AG09309 (cell line): Measurements from ENCODE around the gene ARNT2.

Source experiments
- DNase-seq: peaks from one replicate; pipeline ENCODE4 v3.0.0-alpha.2; 2010; ENCODE audit warnings: low read depth
- H3K4me3 ChIP-seq: 2 replicates; pipeline ENCODE4 v1.5.1; 2011; ENCODE audit warnings: mild to moderate bottlenecking, low read depth, low read length, moderate library complexity; ENCODE audit not compliant: control insufficient read depth
- TF ChIP-seq, protein P1 (sequence below): IDR thresholded peaks from 2 replicates; pipeline ENCODE4 v1.5.1; 2011; ENCODE audit warnings: mild to moderate bottlenecking, low read depth, low read length, inconsistent platforms; ENCODE audit not compliant: insufficient read depth, control insufficient read depth; ENCODE audit errors: missing control alignments

The ARNT2 gene

DNA sequence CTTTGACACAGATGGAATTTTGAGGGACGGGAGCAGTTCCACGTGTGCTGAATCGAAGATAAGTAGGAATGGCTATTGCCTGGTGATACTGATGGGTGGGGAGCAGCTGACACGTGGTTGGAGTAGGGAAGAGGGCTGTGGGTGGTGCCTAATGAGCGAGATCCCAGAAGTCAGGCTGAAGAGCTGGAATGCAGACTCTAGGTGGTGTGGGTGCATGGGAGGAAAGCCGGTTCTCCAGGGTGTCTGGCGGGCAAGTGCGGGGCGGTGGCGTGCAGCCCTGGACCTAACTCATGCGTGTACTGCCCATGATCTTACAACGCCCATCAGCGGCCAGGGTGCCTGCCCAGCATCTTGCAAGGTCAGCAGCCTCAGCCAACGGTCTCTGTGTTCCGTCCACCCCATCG, 63.1 kb downstream of the ARNT2 start:
- DNase-seq = no peak
- H3K4me3 ChIP-seq = no peak overlapping the region
- TF ChIP-seq, protein P1, sequence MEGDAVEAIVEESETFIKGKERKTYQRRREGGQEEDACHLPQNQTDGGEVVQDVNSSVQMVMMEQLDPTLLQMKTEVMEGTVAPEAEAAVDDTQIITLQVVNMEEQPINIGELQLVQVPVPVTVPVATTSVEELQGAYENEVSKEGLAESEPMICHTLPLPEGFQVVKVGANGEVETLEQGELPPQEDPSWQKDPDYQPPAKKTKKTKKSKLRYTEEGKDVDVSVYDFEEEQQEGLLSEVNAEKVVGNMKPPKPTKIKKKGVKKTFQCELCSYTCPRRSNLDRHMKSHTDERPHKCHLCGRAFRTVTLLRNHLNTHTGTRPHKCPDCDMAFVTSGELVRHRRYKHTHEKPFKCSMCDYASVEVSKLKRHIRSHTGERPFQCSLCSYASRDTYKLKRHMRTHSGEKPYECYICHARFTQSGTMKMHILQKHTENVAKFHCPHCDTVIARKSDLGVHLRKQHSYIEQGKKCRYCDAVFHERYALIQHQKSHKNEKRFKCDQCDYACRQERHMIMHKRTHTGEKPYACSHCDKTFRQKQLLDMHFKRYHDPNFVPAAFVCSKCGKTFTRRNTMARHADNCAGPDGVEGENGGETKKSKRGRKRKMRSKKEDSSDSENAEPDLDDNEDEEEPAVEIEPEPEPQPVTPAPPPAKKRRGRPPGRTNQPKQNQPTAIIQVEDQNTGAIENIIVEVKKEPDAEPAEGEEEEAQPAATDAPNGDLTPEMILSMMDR = no peak

DNA sequence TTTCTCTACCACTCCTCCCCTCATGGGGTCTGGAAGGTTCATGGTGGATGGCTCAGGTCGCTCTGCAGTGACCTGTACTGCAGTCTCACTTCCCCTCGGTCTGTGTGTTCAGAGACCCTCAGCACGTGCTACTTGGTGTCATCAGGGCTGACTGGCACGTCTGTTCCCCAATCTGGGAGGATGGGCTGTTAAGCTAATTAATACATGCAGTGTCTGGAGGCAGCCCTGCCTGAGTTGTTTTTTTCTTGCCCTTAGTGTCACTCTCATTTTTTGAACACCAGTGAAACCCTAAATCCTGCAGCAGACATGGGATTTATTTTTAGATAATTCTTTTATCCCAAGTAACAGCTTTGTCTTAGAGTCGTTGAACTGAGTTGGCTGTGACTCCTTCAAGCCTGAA, 64.6 kb downstream of the ARNT2 start:
- DNase-seq = no peak
- TF ChIP-seq, protein P1 = no peak
- H3K4me3 ChIP-seq = no peak overlapping the region

DNA sequence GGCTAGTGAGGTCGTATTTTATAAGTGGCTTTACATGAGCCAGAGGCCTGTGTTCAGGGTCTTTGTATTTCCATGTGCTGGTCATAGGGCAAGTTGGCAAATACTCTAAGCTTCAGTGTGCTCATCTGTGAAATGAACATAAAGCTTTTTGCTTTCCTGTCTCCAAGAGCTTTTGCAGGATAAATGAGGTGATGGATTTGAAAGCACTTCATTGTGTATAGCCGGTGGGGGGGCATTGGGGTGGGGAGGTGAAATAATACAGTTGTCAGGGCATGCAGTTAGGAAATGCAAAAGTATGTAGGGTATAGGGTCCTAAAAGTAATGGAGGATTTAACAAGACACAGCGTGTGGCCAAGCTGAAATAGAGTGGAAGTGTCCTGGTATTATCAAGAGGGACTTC, 67.7 kb downstream of the ARNT2 start:
- TF ChIP-seq, protein P1 = no peak
- H3K4me3 ChIP-seq = no peak overlapping the region
- DNase-seq = no peak

DNA sequence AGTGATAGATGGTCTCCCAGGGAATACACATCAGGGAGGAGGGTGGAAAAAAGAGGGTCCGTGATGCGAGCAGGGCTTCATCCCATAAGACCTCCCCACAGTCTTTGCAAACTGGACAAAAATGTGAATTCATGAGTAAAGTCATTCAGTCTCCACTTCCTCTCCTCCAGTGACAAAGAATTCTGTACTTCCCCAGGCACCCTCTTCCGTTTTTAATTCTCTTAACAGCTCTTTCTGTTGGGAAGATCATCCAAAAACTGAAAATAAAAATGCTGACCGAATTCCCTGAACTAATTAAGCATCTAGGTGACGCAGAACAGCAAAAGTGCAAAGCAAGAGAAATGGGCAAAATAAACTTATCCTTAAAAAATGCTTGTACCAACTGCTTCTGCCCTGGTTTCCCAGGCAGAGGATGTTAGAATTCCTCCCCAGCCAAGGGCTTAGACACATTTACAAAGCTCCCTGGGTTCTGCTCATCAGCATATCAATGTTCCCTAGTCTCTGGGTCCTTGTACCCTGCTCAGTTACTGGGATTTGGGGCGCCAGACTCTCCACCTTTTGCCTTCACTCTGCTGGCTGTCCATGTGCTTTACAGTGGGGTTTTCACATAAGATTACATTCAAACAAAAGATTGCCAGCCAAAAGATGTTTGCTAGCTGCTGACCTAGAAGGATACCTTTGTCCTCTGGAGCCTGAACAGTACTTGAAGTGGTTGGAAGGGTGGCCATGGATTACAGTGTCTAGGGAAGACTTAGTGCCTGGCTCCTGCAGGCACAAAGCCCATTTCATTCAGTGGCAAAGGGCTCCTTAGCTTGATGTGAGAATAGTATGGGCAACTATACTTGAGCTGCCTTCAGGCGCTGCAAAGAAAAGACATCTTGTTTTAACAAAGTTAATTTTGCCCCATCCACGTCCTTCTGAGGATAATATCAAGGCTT, 69.4 kb downstream of the ARNT2 start:
- H3K4me3 ChIP-seq = no peak overlapping the region
- no peak for DNase-seq

DNA sequence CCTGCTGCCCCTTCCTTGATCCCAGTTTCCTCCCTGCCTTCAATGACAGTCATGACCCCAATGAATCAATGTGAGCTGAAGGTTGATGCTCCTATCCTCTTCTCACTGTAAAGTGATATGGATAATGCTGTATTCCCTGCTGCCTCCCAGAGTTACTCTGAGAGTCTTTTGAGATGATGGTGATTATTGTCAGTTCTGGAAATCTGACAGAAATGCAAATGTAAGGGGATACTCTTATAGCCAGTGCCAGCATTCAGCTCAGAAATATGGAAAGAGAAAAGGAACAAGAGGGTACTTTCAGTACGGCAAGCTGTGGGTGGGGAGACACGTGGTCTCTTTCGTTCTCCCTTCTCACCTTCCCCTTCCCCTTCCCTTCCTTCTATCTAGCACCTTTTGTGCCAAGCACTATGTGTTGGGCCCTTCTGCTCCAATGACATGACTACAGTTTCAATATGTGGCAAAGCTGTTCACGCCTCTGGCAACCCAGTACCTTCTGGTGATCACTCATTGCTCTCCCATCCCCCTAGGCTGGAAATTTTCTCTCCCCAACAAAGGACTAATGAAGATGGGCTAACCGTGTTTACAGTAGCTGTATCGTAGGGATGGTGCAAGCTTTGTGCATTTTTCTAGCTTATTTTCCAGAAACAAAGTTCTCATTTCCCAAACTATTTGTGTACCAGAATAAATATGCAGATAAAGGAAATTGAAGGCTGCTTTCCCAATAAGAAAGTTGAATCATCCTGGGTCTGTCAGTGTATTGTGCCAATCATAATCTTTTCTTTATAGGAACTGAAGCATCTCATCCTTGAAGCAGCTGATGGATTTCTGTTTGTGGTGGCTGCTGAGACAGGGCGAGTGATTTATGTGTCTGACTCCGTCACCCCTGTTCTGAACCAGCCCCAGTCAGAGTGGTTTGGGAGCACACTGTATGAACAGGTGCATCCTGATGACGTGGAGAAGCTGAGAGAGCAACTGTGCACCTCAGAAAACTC, 70.3 kb downstream of the ARNT2 start:
- no peak overlapping the region for H3K4me3 ChIP-seq
- TF ChIP-seq, protein P1 = no peak
- DNase-seq = no peak

More for the DNA sequence above, 69.4 kb downstream of the ARNT2 start:
- TF ChIP-seq, protein P1 = no peak

DNA sequence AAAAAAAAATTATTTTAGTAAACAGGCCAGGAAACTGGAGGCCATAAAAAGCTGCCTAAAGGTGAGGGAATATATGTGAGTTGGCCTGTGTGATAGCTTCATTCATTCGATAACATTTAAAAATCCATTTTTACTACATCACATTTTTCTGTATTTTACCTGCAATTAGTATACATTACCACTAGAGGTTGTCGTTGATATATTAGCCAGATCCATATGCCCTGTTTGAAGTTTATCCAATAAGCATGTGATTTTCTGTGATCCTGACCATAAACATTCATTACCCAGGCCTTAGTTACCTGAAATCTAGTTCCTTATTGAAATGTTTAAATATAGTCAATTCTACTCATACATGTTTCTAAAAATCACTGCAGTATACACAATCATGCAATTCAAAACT, 71.4 kb downstream of the ARNT2 start:
- DNase-seq = no peak
- H3K4me3 ChIP-seq = no peak overlapping the region
- TF ChIP-seq, protein P1 = no peak
